ENCODE results near the gene CASR.

Gene CASR

DNA sequence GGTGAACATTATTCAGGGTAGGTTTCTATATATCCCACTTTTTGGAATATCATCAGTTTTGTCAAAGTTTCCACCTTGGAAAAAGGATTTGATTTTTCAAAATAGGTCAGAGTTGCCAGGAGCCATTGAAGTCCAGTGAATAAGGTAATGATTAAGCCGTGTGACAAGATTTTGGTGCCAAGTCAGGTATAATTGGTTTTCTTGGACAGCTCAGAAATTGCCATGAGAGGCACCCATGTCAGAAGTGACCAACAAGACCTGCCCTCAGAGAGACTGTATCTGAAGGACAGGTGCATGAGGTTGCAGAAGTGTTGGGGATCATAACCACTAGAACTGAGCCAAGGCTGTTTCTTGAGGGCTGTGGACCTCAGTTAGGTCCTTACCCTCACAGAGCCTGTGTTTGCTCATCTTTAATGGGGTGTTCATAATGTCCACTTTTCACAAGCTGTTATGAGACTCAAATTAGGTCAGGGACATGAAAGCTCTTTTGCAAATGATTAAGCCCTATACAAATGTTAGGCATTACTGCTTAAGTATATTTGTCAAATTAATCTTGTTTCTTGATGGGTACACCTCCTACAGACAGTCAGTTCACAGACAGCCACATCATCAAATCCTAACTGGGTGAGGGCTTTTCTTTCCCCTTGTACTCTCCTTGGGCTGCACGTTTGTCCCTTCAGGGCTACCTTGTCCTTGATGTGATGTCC lies 32.3 kb downstream of the CASR start:
- DNase-seq = no peak

DNA sequence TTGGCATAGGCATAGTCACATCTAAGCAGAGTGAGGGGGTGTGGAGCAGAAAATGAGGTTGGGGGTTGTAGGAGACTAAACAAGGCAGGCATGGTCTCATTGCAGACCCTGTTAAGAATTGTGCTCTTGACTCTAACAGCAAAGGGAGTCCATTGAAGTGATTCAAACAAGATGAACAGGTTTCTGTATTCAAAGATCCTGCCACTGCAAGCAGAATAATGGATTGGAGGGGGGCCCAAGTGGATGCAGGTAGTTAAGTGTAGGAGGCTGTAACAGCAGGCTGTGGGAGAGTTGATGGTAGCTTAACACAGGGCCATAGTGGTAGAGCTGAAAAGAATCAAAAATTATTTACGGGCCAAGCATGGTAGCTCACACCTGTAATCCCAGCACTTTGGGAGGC lies 34.4 kb downstream of the CASR start:
- no peak for DNase-seq

DNA sequence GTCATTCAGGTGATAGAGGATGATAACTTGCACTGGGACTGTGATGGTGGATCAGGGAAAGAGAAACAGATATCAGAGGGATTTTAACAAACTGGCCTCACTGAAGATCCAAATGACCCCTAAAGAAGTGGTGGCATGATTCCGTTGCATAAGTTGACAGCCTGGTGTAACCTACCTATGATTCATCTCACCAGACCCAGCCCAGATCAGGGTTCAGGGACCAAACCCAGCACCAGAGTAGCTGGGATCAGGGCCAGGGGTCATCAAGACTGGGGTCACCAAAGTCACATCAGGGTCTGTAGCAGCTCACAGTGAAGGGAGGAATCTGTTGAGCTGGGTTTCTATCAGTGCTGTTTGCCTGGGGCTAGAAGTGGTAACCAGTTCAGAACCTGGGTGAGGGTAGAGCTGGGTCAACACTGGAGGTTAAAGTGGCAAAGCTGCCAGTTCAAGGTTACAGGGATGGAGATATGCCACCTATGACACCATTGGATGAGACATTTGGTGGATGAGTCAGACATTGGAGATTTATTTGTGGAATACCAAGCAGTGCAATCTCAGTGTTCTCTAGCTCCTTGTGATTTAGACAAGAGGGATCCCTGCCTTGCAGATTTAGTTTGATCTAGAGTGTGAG lies 35.9 kb downstream of the CASR start:
- no peak for DNase-seq

DNA sequence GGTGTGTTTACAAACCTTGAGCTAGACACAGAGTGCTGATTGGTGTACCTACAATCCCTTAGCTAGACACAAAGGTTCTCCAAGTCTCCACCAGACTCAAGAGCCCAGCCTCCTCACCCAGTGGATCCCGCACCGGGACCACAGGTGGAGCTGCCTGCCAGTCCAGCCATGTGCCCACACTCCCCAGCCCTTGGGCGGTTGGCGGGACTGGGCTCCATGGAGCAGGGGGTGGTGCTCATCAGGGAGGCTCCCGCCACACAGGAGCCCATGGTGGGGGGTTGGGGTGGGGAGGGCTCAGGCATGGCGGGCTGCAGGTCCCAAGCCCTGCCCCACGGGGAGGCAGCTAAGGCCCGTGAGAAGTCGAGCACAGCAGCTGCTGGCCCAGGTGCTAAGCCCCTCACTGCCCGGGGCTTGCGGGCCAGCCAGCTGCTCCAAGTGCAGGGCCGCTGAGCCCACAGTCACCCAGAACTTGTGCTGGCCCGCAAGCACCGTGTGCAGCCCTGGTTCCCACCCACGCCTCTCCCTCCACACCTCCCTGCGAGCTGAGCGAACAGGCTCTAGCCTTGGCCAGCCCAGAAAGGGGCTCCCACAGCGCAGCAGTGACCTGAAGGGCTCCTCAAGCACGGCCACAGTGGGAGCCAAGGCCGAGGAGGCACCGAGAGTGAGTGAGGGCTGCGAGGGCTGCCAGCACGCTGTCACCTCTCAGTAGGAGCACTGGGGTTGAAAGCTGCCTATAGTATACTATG lies 43.7 kb downstream of the CASR start:
- no peak for DNase-seq

DNA sequence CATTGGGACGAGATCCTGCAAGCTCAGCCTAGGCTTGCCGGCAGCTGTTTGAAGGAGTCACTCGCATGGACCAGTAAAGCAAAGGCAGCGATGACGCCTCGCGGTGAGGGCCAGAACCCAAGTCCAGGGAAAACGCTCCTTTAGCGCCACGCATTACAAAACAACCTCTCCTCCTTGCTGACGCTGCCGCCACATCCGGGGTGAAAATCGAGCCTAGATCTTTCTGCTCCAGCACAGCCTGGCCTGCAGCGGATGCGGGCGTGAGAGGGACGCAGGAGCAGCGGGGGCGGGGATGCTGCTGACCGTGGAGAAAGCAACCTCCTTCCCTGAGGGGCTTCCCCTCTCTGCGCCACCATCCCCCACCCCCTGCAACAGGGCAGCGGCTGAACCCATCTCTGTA lies 46.7 kb downstream of the CASR start:
- DNase-seq = no peak

DNA sequence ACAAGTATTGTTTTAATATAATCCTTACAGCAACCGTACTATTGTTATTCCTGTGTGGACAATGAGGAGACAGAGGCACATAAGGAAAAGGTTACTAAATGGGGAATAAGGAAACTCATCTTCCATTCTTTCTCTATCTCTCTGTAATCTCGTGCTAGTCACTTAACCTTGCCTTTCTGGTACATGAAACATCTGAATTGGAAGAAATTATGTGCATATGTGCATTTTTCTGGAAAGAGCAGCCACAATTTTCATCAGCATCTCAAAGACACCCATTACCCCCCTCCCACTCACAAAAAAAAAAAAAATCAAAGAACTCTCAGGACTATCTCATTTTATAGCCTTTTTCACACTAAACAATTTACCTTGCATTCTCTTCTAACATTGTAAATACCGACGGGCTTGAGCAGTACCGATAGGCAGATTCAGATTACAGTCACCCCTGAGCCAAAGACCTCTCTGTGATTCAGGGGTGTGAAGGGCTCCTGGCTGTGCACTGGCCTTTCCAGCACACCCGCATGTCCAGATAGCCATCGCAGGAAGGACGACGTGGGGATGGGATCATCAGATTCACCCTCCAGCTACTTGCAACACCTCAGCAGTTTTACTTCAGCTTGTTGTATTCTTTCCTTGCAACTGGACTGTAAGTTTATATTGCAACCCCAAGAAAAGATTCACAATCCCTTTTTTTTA lies 48.1 kb downstream of the CASR start:
- DNase-seq = no peak

DNA sequence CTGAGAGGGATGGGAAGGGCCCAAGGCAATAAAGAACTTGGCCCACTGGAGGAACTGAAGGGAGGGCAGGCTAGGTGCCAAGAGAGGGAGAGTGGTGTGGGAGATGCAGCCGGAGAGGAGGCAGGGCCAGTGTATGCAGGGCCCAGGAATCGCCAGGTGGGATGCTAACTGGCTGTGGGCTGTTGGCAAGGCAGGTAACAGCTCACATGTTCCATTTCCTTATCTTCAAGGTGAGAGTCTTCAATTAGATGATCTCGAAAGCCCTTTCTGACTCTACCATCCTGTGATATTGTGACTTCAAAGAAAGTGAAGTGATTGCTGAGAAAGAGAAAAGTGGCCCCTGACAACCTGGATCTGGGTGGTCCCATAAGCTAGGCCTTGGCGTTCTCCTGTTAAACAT lies 49.0 kb downstream of the CASR start:
- DNase-seq = no peak

DNA sequence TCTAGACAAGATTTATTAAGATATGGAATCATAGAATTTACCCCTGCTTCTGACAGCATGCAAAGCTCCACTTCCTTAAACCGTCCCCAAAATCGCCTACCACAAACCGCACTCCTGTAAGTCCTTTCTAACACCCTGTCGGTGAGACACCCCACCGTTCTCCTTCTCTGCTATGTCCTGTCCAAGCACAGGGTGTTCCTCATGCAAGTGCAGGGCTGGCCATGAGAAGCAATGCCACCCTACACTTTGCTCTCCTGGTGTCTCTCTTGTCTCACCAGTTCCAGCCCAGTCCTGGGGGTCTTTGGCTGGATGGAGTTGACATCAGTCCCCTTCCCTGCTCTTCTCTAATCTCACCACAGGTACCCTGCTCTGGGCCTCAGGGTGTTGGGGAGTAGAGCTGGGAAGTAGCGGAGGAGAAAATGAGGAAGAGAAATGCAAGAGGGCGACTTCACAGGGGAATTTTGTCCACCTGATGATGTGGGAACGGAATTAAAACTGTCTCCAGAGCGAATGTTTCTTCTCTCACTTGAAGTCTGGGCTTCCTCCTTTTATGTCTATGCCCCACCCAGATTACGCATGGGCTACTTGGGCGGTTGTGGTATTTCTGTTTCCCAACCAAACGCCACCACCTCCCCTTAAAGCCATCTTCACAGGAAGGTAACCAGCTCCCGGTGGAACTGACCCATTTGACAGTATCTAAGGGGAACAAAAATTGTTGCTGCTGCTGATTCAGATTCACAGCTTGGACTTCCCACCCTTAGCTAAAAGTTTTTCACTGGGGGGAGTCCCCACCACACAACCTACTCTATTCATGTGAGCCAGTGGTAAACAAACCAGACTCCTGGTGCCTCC lies 49.9 kb downstream of the CASR start:
- DNase-seq = no peak

DNA sequence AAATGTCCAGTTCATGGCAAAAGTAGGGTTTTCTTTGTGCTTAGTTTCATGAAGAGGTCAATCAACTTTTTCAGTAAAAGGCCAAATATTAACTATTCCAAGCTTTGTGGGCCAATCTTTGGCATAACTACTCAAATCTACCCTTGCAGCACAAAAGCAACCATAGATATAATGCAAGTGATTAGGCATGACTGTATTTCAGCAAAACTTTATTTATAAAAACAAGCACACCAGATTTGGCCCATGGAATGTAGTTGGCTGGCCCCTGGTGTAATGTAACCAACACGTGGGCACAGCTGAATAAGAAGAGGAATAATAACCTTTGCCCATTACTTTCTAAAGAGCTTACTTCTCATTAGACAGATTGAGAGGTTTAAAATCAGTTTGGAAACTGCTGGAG lies 50.6 kb downstream of the CASR start:
- DNase-seq = no peak

DNA sequence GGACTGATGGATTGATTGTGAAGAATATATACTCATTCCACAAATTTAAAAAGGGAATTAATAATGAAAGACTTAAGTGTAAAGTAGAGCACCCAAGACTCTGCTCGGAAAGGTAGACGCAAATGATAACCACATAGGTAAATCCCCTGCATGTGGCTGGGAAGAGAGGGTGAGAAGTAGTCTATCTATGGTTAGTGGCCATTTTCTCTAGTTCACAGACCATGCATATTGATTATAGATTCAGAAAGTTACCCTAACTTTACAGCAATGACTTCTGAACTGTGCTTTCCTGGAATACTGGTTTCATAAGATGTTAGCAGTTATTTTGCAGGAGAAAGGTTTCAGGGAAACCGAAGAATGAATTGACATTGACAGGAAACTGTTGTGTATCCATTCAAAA lies 51.7 kb downstream of the CASR start:
- no peak for DNase-seq

DNA sequence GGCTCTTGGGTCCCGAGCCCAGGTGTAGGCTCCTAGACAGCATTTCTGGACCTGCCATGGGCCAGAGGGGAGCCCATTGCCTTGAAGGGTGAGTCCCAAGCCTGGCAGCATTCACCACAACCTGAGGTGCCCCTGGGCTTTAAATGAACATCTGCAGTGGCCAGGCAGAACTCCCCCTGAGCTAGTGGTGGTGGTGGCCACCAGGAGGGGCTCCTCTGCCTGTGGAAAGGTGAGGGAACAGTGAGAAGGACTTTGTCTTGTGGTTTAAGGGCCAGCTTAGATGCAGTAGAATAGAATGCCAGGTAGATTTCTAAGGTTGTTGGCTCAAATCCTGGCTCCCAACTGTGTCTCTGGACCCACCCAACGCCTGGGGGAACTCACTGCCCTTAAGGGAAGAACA lies 55.6 kb downstream of the CASR start:
- no peak for DNase-seq

DNA sequence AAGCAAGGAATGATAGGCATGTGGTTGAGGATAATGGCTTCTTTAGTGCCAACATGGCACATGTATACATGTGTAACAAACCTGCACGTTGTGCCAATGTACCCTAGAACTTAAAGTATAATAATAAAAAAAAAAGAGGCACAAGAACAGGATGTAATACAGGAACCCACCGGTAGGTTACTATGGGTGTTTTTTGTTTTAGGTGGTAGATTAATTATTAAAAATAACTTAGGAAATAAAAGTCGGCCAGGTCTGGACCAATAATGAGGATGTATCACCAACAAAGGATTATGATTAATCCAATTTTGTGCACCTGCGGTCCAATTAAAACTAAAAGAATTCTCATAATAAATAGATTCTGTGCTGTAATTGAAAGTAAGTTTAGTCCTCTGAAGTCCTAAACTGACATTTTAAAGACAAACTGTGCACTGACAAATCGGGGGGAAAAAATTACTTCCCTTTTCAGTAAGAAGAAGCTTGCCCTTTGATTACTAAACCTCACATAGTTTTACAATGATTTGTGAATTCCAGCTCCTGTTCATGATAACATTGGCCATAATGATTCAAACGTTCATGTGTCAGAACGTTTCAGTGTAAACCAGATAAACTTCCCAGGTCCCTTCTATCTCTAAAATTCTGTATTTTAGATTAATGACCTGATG lies 62.2 kb downstream of the CASR start:
- DNase-seq = no peak

DNA sequence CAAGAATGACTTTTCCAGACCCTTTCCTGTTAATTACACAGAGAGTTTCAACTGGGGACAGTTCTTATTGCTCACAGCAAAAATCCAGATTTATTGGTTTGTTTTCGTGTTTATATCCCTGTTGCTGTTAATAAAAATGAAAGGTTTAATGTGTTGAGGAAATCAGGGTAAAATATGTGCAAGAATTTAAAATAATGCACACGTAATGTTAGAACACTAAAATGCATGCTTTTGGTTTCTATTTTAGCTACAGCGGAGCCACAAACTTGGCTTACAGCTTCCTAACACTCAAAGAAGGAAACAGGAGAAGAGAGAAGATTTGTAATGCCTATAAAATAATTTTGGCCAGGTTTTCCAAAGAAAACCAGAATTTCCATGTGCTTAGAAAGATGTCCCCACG lies 62.7 kb downstream of the CASR start:
- DNase-seq = no peak

DNA sequence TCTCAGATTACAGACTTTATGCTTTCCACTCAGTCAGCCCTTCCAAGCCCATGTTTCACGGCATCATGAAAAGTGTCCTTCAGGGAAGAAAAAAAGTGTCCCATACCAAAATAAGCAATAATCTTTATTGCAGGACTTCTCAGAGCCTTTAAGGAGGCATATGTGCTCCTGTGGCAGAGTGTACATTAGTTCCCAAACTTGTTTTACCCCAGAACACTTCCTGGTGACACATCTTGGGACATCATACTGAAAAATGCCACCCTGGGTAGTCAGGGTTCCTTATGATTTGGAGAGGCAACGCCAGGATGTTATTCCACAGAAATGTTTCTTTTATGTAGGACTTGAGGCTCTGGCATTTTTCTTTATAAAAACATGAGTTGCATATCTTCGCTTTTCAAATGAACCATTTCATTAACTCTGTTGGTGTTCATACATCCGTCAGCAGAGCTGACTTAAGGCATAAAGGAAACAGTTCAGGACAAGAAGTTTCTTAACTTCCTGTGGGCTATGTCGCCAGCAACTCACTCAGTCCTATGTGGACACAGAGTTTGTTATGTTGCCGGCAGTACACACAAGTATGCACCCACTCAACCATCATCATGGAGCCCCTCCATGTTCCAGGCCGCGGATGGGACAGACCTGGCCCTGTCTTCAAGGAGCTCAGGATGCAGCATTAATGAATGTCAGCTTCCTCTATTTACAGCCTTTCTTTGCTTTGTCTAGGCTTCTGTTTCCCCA lies 63.8 kb downstream of the CASR start:
- no peak for DNase-seq

DNA sequence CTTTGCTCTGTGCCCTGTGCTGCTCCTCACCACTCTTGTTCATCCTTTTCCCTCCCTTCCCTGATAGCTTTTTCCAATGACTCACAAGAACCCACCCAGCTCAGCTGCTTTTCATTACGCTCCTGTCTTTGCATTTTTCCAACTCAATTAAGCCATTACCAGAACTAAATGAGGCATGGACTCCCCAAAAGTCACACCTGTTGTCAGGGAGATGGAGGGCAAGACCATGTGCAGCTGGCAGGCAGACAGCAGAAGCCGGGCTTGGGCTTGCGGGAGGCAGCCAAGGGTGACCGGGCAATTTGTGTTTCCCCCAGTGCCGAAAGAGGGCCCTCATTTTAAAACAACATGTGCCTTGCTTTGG lies 64.3 kb downstream of the CASR start:
- DNase-seq = no peak

DNA sequence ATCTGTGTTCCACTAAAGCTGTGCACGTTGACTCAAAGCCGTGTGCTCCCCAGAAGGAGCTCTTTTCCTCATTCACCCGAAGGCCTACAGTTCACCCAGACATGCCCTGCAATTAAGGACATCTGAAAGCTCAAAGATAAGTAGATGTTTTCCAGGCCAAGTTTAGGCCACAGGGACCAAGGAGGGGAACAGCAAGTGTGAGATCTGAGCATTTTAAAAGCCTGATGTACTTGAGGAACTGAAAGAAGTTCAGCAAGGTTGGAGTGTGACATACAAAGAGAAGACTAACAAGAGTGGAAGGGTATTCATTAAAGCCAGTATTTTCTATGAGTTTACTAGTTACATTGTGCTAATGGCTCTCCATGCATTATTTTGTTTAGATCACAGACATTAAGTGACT lies 68.0 kb downstream of the CASR start:
- no peak for DNase-seq

DNA sequence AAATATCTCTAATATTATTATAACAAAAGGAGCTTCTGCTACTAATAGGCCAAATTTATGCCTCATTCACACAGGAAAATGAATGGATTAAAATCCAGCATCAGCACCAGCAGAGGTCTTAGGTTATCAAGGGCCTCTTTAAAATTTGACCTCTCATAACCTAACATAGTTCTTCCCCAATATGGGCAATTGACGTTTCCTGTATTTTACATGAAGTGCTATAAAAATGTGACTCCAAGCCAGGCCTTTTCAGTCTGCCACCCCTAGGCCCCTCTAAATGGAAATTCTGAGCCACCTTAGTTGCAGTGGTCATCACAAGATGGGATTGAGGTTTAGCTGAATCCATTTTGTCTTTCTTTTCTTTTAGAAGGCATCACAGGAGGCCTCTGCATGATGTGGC lies 70.1 kb downstream of the CASR start:
- DNase-seq = no peak

DNA sequence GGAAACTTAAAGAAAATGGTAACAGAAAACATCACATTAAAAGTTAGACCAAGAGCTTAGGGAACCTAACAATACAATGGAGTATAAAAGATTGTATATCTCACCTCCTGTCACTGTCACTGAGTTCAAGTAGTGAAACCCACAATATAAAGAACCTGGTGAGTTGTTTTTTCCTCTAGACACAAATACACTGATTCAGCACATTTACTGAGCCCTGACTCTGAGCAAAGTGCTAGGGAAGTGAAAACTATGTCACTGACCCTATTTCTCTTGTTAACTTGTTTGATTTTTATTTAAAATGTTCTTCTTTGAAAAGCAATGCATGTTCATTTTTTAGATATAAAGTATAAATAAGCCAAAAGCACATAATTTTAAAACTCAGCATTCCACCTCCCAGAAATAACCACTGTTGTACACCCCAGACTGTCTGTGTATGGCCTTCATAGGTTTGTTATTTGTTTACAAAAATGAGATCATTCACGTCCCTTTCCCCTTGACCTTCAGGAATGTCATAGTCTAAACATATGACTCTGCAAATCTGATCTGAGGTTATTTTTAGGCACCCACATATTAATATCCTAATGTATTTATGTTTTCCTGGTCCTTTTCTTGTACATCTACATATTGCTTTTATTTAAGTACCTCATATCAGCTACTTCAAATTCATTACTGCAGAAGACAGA lies 72.4 kb downstream of the CASR start:
- DNase-seq = no peak

DNA sequence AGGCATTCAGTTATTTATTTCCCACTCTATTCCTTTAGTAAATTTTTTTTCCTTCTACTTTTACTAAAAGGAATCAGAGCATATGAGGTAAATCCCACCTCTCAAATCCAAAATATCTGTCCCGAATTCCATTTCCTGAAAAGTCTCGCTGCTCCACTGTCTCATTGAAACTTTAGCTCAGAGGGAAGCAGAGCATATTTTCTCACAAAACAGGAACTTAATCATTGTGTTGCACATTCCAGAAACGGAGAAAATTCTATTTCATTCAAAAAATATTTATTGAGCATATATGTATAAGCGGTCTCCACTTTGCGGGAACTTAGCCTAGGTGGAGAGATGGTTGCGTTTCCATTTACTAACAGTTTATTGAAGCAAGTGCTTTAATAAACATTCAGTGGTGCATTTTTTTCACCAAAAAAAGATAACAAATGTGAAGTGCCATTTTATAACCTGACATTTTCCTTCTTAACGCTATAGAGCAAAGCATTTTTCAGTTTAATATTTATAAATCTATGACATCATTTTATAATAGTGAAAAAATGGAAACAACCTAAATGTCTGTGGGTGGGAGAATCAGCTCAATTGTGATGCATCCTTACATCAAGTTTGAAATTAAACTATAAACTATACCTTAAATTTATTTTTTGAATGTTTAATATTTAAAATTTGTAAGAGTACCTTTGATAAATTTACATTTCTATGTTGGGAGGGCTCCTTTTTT lies 74.3 kb downstream of the CASR start:
- DNase-seq = no peak

DNA sequence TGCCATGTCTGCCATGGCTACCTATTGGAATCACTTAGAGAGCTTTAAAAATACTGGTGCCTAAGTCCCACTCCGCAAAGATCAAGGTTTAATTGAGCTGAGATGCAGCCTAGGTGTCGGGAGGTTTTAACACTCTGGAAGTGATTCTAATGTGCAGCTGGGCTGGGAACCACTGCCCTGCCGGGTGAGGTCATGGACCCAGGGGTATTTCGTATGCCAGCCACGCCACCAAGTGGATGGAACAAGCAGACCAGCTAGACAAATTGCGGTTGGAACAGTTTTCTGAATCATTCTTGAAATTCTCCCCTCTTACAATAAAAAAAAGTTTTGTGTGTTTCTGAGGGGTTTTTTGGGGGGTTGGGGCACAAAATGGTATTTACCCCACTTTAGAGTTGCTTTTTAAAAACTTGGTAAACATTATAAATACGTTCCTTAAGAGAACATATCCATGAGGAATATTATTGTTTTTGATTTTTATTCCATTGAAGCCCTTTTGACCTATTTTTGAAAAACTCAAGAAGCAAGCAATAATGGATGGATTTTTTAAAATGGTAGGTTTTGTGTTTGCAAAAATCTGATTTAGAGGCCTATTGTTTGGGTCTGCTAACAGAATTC lies 75.4 kb downstream of the CASR start:
- DNase-seq = no peak
